Calu3 (cell line): ENCODE data around the gene PALM3. TPM values are rescaled to one million over a fixed set of nuclear protein-coding genes. Genes with fewer than 3 reads are reported as not detected.

Experiments
- BruUV-seq: library from RNA; stranded (reverse); fragments of 400-500 nt; replicated peaks from 2 replicates; lab custom pipeline; 2021; lab: Mats Ljungman, UMichigan
- CTCF ChIA-PET: fragments of 300-600 bp; sonication (Branson Sonifier 250); formaldehyde crosslinking; loops from one replicate; lab custom pipeline; 2022; ENCODE audit warnings: antibody characterized with exemption; lab: Charles Lee
- DNase-seq: peaks from one replicate; pipeline ENCODE4 v3.0.0; 2022
- H3K27ac Mint-ChIP-seq: one replicate; pipeline ENCODE4 v1.8.0; 2022; ENCODE audit warnings: mixed read lengths; ENCODE audit not compliant: unreplicated experiment
- H3K27me3 Mint-ChIP-seq: one replicate; pipeline ENCODE4 v1.8.0; 2022; ENCODE audit warnings: mixed read lengths; ENCODE audit not compliant: unreplicated experiment
- H3K36me3 Mint-ChIP-seq: one replicate; pipeline ENCODE4 v1.8.0; 2022; ENCODE audit warnings: mild to moderate bottlenecking, moderate library complexity, mixed read lengths; ENCODE audit not compliant: insufficient read depth, unreplicated experiment
- H3K4me1 Mint-ChIP-seq: one replicate; pipeline ENCODE4 v1.8.0; 2022; ENCODE audit warnings: mild to moderate bottlenecking, low read depth, mixed read lengths; ENCODE audit not compliant: unreplicated experiment
- H3K4me3 Mint-ChIP-seq: one replicate; pipeline ENCODE4 v1.8.0; 2022; ENCODE audit warnings: mild to moderate bottlenecking, low read depth, moderate library complexity, mixed read lengths; ENCODE audit not compliant: unreplicated experiment
- H3K9me3 Mint-ChIP-seq: one replicate; pipeline ENCODE4 v1.8.0; 2022; ENCODE audit warnings: low read depth, mixed read lengths; ENCODE audit not compliant: unreplicated experiment
- CTCF ChIP-seq: fragments of 200-600 bp; IDR thresholded peaks from one replicate; pipeline ENCODE4 v1.8.0; 2022; ENCODE audit warnings: antibody characterized with exemption; ENCODE audit not compliant: unreplicated experiment
- intact Hi-C: fragments of 100-400 bp; cut with micrococcal nuclease; formaldehyde crosslinking; loops from one replicate; pipeline ENCODE4 v1.10.0; 2022; ENCODE audit not compliant: unreplicated experiment
- total RNA-seq: library from RNA; stranded (reverse); gene quantifications from 2 replicates; pipeline ENCODE4 v1.2.3, GENCODE V29; 2022

Gene PALM3
- total RNA-seq, 1 experiment from 2014 or later: 21.4 TPM

GRCh38 chr19:14081797-14082674 is 20.2 kb upstream of the PALM3 start:
- TF ChIP-seq CTCF: no peak
- no peaks in the 10 kb centered on the region for H3K27me3 Mint-ChIP-seq
- intact Hi-C loops: no loop called here
- CTCF ChIA-PET: interaction anchor here (0.6 to 0.9 kb wide), 3 partner anchors 52 to 428 kb away, joined by 3 to 8 read pairs (median 5); no protein-coding TSS in a partner anchor
- TSS peak; percentile 65 for BruUV-seq
- DNase-seq: peak; percentile 62
- peaks cover 17% of the 10 kb centered on the region for H3K36me3 Mint-ChIP-seq
- peak overlapping the region; percentile 86 for H3K4me3 Mint-ChIP-seq
- peak overlapping the region; percentile 87 for H3K27ac Mint-ChIP-seq
- H3K4me1 Mint-ChIP-seq: no peaks in the 10 kb centered on the region
- H3K9me3 Mint-ChIP-seq: no peaks in the 10 kb centered on the region

GRCh38 chr19:14080887-14081796 is 19.3 kb upstream of the PALM3 start:
- peak overlapping the region; percentile 87 for H3K27ac Mint-ChIP-seq
- no peaks in the 10 kb centered on the region for H3K9me3 Mint-ChIP-seq
- peak overlapping the region; percentile 86 for H3K4me3 Mint-ChIP-seq
- peaks cover 17% of the 10 kb centered on the region for H3K36me3 Mint-ChIP-seq
- no peaks in the 10 kb centered on the region for H3K4me1 Mint-ChIP-seq
- BruUV-seq: no TSS peak
- CTCF ChIA-PET: interaction anchor here (0.6 to 0.7 kb wide), 4 partner anchors 24 to 838 kb away, joined by 3 to 8 read pairs (median 4); no protein-coding TSS in a partner anchor
- H3K27me3 Mint-ChIP-seq: no peaks in the 10 kb centered on the region
- peak; percentile 95 for DNase-seq
- TF ChIP-seq CTCF: no peak
- intact Hi-C loops: no loop called here

- H3K9me3 Mint-ChIP-seq: no peaks in the 10 kb centered on the region
- H3K4me1 Mint-ChIP-seq: no peaks in the 10 kb centered on the region
- no peak for TF ChIP-seq CTCF
- H3K27ac Mint-ChIP-seq: no peak overlapping the region
- H3K27me3 Mint-ChIP-seq: no peaks in the 10 kb centered on the region
- H3K4me3 Mint-ChIP-seq: no peak overlapping the region
- peaks cover 26% of the 10 kb centered on the region for H3K36me3 Mint-ChIP-seq
- intact Hi-C loops: no loop called here
- BruUV-seq: no TSS peak
- DNase-seq: no peak
- CTCF ChIA-PET: interaction anchor here (0.7 kb wide), 1 partner anchor 21 kb away, joined by 4 read pairs; no protein-coding TSS in a partner anchor
These were observed 16.5 kb upstream of the PALM3 start for GRCh38 chr19:14078411-14078810.
